Right hindlimb (tissue), 1 donor: Measurements from ENCODE around the gene ANO3.
"Not testable (repeated sequence)": the region's sequence is repeated elsewhere in the genome, so short reads cannot be mapped to it uniquely, and the experiment has no call there.

Experiments
- DNase-seq: peaks from one replicate; pipeline ENCODE4 v3.0.0-alpha.2; 2018

Gene ANO3

DNA sequence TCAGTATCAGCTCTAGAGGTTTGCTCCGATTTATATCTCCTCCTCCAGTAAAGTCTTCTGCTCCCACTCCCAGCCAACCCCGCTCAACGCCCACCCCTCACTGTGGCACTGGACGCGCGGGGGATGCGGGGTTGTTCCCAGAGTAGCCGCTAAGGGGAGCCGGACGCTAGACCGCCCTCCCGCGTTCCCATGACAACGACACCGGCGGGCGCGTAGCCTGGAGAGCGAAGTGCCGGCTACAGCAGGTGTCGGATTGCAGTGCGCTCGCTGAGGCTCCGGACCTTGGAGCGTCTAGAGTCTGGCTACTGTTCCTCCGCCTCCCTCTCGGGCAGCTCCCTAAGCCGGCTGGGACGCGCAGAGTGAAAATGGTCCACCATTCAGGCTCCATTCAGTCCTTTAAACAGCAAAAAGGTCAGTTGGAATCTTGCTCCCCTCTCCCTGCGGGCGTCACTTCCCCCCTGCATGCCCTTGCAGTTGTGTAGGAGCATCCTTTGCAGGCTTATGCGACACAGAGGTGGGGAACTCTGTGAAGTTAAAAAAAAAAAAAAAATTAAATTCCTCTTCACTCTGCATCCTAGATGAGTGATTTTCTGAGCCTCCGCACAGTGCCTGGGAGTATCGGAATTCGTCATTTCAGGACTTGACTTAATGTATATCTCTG, at the start of gene ANO3:
Gene ANO3, plus strand, starts transcription at position 220 of the 661 bp plus-strand sequence. Its CDS starts 146 bp downstream, at position 366.
- DNase-seq = peak; percentile 93

GRCh38 chr11:26283852-26284408, 48.0 kb upstream of the ANO3 start:
- no peak for DNase-seq

- DNase-seq = no peak
Measured at GRCh38 chr11:26285608-26286007, 46.3 kb upstream of the ANO3 start.

DNA sequence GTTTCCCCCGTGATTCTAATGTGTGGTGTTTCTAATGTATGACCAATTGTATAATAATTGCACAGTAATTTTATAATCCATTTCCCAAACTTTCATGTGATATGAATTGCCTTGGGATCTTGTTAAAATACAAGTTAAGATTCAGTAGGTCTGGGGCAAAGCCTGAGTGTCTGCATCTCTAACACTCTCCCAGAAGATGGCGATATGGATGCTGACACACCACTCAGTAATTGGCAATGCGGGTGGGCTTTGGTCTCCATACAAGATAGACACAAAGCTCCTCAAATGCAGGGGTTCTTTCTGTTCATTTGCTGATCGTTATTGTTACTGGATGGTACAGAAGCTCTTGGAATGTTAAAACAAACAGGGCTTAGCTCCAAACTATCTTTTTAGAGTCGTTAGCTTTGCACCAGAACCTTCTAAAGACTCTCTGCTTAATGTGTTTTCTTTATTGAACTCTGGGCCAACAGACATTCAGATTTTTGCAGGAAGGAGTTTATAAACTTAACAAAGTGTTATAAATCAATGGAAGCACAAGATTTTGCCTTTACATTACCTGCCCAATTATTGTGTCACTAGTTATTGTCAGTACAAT, 45.4 kb upstream of the ANO3 start:
- no peak for DNase-seq

DNA sequence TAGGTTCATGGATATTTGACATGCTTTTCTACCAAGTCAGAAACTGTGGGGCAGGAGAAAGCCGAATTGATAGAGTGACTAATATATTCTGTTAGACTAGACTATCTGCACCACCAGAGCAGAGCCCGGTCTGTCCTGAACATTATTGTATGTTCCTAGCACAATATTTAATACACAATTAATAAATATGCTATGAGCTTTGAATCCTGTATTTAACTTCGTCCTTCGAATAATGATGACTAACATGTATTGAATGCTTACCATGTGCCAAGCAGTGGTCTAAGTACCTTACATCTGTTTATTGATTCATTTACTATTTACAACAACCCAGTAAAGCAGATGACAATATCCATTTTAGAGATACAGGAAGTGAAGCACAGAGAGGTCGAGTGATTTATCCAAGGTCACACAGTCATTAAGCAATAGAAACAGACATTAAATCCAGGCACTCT, 44.8 kb upstream of the ANO3 start:
- DNase-seq = no peak

- DNase-seq = no peak
Measured at GRCh38 chr11:26297189-26297975, 34.5 kb upstream of the ANO3 start.

DNA sequence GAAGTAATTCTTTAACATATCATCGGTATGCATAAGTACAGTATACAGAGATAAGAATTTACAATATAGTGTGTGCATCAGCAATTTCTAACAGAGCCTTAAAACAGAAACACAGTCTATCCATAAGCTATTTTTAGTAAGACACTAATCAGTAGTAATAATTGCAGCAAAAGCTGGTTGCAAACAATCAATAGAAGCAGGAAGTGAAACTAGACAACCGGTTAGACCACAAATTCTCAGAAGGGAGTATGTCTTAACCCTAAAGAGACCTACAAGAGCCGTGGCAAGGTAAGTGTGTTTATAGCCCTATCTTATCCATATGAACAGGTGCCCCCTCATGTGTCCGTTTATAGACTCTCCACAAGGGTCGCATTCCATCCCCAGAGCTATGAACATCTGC, 15.6 kb upstream of the ANO3 start:
- DNase-seq = not testable (repeated sequence)

DNA sequence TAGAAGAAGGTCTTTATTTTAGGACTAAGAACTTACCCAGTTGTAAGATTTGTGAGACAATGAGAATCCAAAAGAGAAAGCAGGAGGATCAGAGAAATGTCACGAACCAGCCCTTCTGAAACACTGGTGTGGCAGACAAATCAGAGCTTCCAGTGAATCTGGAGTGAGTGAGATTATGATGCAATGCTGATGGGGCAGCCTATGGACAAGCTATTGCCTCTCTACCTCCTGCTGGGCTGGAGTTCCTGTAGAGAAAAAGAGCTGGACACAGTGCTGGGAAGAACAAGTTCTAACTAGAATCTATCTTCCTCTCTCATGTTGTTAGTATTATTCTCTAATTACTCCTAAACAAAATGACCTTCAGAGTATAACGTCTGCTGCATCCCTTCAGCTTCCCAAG, 12.0 kb upstream of the ANO3 start:
- no peak for DNase-seq

GRCh38 chr11:26321516-26321915, 10.4 kb upstream of the ANO3 start:
- DNase-seq = no peak

DNA sequence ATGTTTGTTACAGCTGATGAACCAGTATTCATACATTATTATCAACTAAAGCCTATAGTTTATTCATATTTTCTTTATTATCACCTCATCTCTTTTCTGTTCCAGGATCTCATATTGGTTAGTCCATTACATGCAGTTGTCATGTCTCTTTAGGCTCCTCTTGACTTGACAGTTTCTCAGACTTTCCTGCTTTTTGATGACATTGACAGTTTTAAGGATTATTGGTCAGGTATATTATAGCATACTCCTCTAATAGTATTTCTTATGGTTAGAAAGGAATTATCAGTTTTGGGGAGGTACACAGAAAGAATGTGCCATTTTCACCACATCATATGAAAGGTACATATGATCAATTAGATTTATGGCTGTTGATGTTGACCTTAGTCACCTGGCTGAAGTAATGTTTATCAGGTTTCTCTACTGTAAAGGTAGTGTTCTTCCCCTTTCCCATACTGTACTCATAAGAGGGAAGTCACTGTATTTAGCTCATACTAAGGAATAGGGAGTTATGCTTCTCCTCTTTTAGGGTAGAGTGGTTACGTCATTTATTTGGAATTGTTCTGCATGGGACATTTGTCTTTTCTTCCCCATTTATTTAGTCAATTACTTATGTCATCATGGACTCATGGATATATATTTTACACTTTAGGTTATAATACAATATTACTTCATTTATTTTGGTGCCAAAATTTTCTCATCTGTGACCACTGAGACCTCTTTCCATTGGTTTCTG, 9.4 kb upstream of the ANO3 start:
- no peak for DNase-seq

- DNase-seq = no peak
Measured at GRCh38 chr11:26323837-26324236, 8.1 kb upstream of the ANO3 start.

DNA sequence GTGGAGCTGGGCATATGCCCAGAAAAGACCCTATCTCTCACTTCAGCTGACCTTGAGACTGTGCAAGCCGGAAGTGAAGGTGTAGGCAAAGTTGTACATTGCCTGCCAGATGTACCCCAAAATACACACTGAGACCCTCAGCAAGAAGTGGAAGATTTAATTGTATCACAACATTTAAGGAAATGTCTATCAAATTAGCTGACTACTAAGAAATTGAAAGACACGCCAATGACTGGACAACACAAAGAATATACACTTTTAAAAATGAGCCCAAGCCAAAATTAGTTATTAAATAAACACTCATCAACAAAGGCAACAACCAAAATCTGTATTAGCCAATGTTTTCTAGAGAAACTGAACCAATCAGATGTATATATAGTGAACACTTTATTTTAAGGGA, 7.7 kb upstream of the ANO3 start:
- DNase-seq = no peak

DNA sequence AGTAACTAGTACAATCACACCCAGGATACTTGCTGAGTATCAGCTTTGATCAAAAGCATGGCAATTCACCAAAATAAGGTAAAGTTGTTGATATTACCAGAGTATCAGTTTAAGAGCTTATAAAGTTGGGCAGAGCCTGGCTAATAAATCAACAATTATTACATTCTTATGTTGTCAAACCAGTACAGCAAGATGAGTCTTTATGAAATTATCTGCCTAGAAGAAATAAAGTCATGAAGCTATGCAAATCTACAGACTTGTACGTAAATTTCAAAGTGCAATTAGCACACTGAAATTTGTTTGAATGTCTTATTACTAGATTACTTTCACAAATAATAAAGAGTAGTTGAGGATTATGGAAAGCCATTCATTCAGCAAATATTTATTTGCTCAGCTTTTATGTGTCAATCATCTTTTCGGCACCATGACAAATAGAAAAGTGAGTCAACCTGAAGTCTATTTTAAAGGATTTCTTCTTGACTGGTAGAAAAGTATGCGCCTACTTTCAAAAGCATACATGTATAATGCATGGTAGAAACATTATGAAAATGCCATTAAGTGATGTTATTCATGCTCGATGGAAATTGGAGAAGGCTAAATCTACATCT, 5.0 kb upstream of the ANO3 start:
- no peak for DNase-seq

DNA sequence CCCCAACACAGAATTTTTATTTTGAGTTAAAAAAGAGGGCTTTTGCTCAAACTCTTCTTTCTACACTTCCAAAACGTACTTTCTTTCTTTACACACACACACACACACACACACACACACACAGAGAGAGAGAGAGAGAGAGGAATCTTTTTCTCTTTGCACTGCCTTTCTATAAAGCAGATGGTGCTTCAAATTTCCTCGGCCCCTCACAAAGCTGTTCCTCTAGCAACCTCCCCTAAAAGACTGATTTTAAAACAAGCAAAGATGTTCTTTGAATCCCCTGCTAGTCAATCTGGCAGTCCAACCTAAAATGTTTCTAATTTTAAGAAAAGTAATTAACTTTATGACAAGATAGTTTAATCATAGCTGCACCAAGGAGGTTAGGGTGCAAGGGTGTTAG, 2.7 kb upstream of the ANO3 start:
- DNase-seq = no peak

GRCh38 chr11:26330262-26330661, 1.7 kb upstream of the ANO3 start:
- no peak for DNase-seq

DNA sequence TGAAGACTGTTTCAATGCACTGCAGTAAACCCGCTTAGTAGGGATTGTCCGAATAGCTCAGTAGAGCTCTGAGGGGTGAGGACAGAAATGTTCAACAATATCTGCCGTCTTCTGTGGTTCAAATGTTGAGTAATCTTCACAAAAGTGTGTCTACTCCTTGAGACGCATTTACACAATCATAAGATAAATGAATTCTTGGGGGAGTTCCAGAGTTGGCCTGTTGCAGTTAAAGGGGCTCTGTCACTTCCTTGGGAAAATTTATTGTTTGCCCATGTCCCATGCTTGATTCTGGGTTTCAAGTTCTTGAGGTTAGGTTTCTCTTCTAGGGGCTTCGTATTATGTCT, 614 bp downstream of the ANO3 start:
- DNase-seq = no peak

GRCh38 chr11:26333906-26334305, 2.0 kb downstream of the ANO3 start:
- DNase-seq = no peak

DNA sequence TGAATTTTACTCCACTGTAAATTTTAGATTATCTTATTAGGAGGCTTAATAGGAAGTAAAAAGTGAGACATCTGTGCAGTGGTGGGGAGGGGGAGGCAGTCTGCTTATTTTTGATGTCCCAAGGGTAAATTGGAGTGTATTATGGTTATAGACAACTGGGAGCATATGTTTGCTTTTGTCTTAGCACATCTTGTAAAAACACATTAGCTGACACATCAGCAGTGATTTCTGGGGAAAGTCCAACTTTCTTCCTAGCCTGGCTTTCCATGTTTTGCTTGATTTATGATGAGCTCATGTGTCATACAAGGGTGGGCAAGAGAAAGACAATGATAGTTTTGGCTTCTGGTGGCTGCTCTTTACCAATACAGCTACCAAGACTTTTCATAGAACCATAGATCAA, 4.0 kb downstream of the ANO3 start:
- DNase-seq = no peak

- no peak for DNase-seq
Measured at GRCh38 chr11:26344647-26345046, 12.7 kb downstream of the ANO3 start.

DNA sequence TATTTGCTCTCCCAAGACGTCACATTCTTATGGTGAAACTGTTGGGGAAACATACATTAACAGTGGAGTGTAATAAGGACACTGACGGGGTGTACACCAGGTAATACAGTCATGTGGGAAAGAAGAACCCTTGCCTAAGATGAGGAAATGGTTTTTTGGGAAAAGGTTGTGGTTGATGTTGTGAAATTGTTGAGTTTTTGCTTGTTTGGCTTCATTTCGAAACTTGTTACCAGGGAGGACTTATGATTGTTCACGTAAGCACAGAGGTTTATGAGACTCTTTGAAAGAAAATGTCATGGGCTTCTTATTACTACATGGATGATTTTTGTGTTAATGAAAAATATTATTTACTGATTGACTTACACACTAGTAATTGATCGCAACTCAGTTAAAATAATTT, 16.8 kb downstream of the ANO3 start:
- no peak for DNase-seq

DNA sequence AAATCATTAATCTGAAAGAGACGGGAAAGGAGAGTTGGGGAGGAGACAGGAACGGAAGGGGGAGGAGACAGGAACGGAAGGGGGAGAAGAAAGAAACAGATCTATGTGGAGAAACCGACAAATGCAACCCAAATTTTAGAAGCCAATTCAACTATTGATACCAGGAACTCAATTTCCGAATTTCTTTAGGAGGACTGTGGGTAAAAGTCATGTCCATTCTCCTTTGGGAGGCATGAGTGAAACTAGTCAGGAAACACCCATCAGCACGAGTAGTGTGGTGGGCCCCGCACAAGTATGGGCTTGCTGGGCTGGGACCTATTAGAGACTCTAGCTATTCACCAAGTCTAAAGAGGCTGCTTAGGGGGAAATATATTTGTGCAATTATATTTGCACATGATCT, 18.1 kb downstream of the ANO3 start:
- DNase-seq = no peak

DNA sequence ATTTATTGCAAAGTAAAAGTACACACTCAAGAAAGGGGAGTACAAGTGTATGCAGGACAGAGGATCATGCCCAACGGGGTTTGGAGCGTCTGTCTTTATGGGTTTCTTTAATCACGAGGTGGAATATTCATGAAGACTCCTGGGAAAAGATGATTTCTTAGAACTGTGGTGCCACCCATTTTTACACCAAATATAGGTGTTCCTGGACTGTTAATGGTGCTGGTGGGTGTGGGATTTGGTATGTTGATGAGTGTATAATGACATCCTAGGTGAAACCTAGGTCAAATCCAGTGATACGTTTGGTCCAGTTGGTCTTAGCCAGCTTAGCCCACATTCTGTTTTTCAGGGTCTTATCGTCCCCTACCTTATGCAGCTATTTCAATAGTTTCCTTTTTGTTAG, 21.1 kb downstream of the ANO3 start:
- no peak for DNase-seq

DNA sequence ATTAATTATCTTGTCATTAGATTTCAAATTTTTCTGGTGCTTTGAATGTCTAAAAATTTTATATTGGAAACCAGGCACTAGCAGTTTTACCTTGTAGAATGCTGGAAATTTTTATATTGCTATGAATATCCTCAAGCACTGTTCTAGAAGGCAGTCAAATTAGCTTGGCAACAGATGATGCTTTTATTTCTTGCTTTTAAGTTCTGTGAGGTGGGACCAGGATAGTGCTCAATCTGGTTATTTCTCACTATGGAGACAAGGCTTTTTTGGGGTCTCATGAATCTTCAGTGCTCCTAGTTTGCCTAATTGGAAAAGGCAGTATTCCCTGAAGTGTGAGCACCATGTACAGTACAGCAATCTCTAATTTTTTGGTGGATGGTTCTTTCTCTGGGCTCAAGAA, 27.1 kb downstream of the ANO3 start:
- no peak for DNase-seq
